ENCODE data around the gene LYRM7. TPM values are rescaled to one million over a fixed set of nuclear protein-coding genes. Genes with fewer than 3 reads are reported as not detected.

LYRM7 gene
- total RNA-seq, 2 donors from 2014 or later = 8.8 to 9.0 TPM

GRCh38 chr5:131225282-131225974 is 54.7 kb downstream of the LYRM7 start:
- H3K27me3 Mint-ChIP-seq (ENCODE audit: insufficient read depth) = no peaks in the 10 kb centered on the region
- no peaks in the 10 kb centered on the region for H3K4me1 ChIP-seq (ENCODE audit: control insufficient read depth, insufficient read depth, low read length)
- H3K27ac Mint-ChIP-seq = no peak overlapping the region
- no peak overlapping the region for H3K4me3 Mint-ChIP-seq
- no peaks in the 10 kb centered on the region for H3K9me3 ChIP-seq (ENCODE audit: control insufficient read depth, low read length)
- H3K27me3 ChIP-seq (ENCODE audit: control insufficient read depth, insufficient read depth, low read length, poor library complexity, severe bottlenecking) = no peaks in the 10 kb centered on the region
- no peak for TF ChIP-seq CTCF (conservative IDR thresholded peaks at IDR 0.05)
- H3K9ac ChIP-seq (ENCODE audit: extremely low read depth, low read length, poor library complexity, severe bottlenecking) = no peak overlapping the region
- H3K36me3 Mint-ChIP-seq (ENCODE audit: low read depth) = no peaks in the 10 kb centered on the region
- WGBS, 2 experiments (ENCODE audit: insufficient coverage in 1 of 2, insufficient read length in 1 of 2) = 95 to 96% methylated on average over 3 to 4 of the region's 4 CpGs
- H3K4me1 Mint-ChIP-seq = peaks cover 5% of the 10 kb centered on the region
- H3K27ac ChIP-seq (ENCODE audit: low read depth, low read length) = no peak overlapping the region
- H3K4me3 ChIP-seq (ENCODE audit: low read length) = no peak overlapping the region
- no peak for DNase-seq
- H3K9me3 Mint-ChIP-seq = no peaks in the 10 kb centered on the region
- no peaks in the 10 kb centered on the region for H3K36me3 ChIP-seq (ENCODE audit: control insufficient read depth, insufficient read depth, low read length)

GRCh38 chr5:131226899-131227298 is 56.2 kb downstream of the LYRM7 start:
- H3K4me3 ChIP-seq (ENCODE audit: low read length) = no peak overlapping the region
- Mint-ChIP-seq H3K27ac (no peak overlapping the region), H3K4me1 (peaks cover 6% of the 10 kb centered on the region), H3K27me3 (ENCODE audit: insufficient read depth) (no peaks in the 10 kb centered on the region), H3K9me3 (no peaks in the 10 kb centered on the region), H3K36me3 (ENCODE audit: low read depth) (no peaks in the 10 kb centered on the region), H3K4me3 (no peak overlapping the region)
- no peak overlapping the region for H3K9ac ChIP-seq (ENCODE audit: extremely low read depth, low read length, poor library complexity, severe bottlenecking)
- 90 to 100% methylated on average over 2 of the region's 2 CpGs for WGBS, 2 experiments (ENCODE audit: insufficient coverage in 1 of 2, insufficient read length in 1 of 2)
- no peaks in the 10 kb centered on the region for H3K36me3 ChIP-seq (ENCODE audit: control insufficient read depth, insufficient read depth, low read length)
- H3K27ac ChIP-seq (ENCODE audit: low read depth, low read length) = no peak overlapping the region
- no peak for TF ChIP-seq CTCF (conservative IDR thresholded peaks at IDR 0.05)
- no peaks in the 10 kb centered on the region for H3K4me1 ChIP-seq (ENCODE audit: control insufficient read depth, insufficient read depth, low read length)
- DNase-seq = no peak
- no peaks in the 10 kb centered on the region for H3K9me3 ChIP-seq (ENCODE audit: control insufficient read depth, low read length)
- H3K27me3 ChIP-seq (ENCODE audit: control insufficient read depth, insufficient read depth, low read length, poor library complexity, severe bottlenecking) = no peaks in the 10 kb centered on the region

GRCh38 chr5:131228646-131229045 is 57.9 kb downstream of the LYRM7 start:
- H3K4me1 Mint-ChIP-seq = peaks cover 6% of the 10 kb centered on the region
- Histone ChIP-seq H3K27ac (ENCODE audit: low read depth, low read length) (no peak overlapping the region), H3K36me3 (ENCODE audit: control insufficient read depth, insufficient read depth, low read length) (no peaks in the 10 kb centered on the region), H3K27me3 (ENCODE audit: control insufficient read depth, insufficient read depth, low read length, poor library complexity, severe bottlenecking) (no peaks in the 10 kb centered on the region), H3K4me1 (ENCODE audit: control insufficient read depth, insufficient read depth, low read length) (no peaks in the 10 kb centered on the region), H3K9me3 (ENCODE audit: control insufficient read depth, low read length) (no peaks in the 10 kb centered on the region), H3K9ac (ENCODE audit: extremely low read depth, low read length, poor library complexity, severe bottlenecking) (no peak overlapping the region), H3K4me3 (ENCODE audit: low read length) (no peak overlapping the region)
- no peak overlapping the region for H3K4me3 Mint-ChIP-seq
- DNase-seq = no peak
- no peaks in the 10 kb centered on the region for H3K27me3 Mint-ChIP-seq (ENCODE audit: insufficient read depth)
- H3K9me3 Mint-ChIP-seq = no peaks in the 10 kb centered on the region
- H3K27ac Mint-ChIP-seq = no peak overlapping the region
- H3K36me3 Mint-ChIP-seq (ENCODE audit: low read depth) = no peaks in the 10 kb centered on the region
- no peak for TF ChIP-seq CTCF (conservative IDR thresholded peaks at IDR 0.05)
- 94 to 100% methylated on average over 1 of the region's 1 CpG for WGBS, 2 experiments (ENCODE audit: insufficient coverage in 1 of 2, insufficient read length in 1 of 2)
